Brain microvascular endothelial cell (primary cell): ENCODE results near the gene NGEF.
"Not testable (repeated sequence)": the region's sequence is repeated elsewhere in the genome, so short reads cannot be mapped to it uniquely, and the experiment has no call there.

Source experiments
- DNase-seq: peaks from one replicate; pipeline ENCODE4 v3.0.0-alpha.2; 2020
- H3K27ac ChIP-seq: fragments of 250-450 bp; sonication (Bioruptor Pico); 2 replicates; pipeline ENCODE4 v1.5.1; 2020; ENCODE audit warnings: mild to moderate bottlenecking, moderate library complexity
- H3K27me3 ChIP-seq: fragments of 250-450 bp; sonication (Bioruptor Pico); replicated peaks from 2 replicates; pipeline ENCODE4 v1.5.1; 2020; ENCODE audit warnings: mild to moderate bottlenecking
- H3K36me3 ChIP-seq: fragments of 250-450 bp; sonication (Bioruptor Pico); replicated peaks from 2 replicates; pipeline ENCODE4 v1.5.1; 2020; ENCODE audit warnings: mild to moderate bottlenecking
- H3K4me3 ChIP-seq: 2 replicates; pipeline ENCODE4 v1.5.1; 2011; ENCODE audit warnings: low read depth, mild to moderate bottlenecking, control low read depth, low read length, moderate library complexity
- in situ Hi-C: cut with HindIII; loops from 2 replicates; pipeline ENCODE4 v1.10.0; 2017; ENCODE audit warnings: low sequenced_read_pairs, low pct_ligation_motif_present
- TF ChIP-seq, protein P1 (sequence below): IDR thresholded peaks from 2 replicates; pipeline ENCODE4 v1.5.1; 2011; ENCODE audit warnings: low read depth, mild to moderate bottlenecking, moderate library complexity, low read length, control low read depth, inconsistent platforms; ENCODE audit errors: missing control alignments

The NGEF gene

GRCh38 chr2:233021771-233022170 is 8.7 kb upstream of the NGEF start:
- Histone ChIP-seq H3K4me3 (no peak overlapping the region), H3K27me3 (no peaks in the 10 kb centered on the region), H3K27ac (no peak overlapping the region), H3K36me3 (no peaks in the 10 kb centered on the region)
- DNase-seq, result peak; percentile 16
- in situ Hi-C loops, result no loop called here
- TF ChIP-seq, protein P1, sequence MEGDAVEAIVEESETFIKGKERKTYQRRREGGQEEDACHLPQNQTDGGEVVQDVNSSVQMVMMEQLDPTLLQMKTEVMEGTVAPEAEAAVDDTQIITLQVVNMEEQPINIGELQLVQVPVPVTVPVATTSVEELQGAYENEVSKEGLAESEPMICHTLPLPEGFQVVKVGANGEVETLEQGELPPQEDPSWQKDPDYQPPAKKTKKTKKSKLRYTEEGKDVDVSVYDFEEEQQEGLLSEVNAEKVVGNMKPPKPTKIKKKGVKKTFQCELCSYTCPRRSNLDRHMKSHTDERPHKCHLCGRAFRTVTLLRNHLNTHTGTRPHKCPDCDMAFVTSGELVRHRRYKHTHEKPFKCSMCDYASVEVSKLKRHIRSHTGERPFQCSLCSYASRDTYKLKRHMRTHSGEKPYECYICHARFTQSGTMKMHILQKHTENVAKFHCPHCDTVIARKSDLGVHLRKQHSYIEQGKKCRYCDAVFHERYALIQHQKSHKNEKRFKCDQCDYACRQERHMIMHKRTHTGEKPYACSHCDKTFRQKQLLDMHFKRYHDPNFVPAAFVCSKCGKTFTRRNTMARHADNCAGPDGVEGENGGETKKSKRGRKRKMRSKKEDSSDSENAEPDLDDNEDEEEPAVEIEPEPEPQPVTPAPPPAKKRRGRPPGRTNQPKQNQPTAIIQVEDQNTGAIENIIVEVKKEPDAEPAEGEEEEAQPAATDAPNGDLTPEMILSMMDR, result no peak

- Histone ChIP-seq H3K36me3 (no peaks in the 10 kb centered on the region), H3K4me3 (no peak overlapping the region), H3K27ac (no peak overlapping the region), H3K27me3 (no peaks in the 10 kb centered on the region)
- TF ChIP-seq, protein P1, result no peak
- in situ Hi-C loops, result no loop called here
- no peak for DNase-seq
These were observed 7.4 kb upstream of the NGEF start for GRCh38 chr2:233020454-233020853.

DNA sequence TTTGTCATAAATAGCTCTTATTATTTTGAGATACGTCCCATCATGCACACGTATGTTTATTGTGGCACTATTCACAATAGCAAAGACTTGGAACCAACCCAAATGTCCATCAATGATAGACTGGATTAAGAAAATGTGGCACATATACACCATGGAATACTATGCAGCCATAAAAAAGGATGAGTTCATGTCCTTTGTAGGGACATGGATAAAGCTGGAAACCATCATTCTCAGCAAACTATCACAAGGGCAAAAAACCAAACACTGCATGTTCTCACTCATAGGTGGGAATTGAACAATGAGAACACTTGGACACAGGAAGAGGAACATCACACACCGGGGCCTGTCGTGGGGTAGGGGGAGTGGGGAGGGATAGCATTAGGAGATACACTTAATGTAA is 6.6 kb upstream of the NGEF start:
- DNase-seq, H3K36me3 ChIP-seq, H3K4me3 ChIP-seq, H3K27me3 ChIP-seq, in situ Hi-C loops, H3K27ac ChIP-seq: not testable (repeated sequence)

GRCh38 chr2:233017947-233018346 is 4.9 kb upstream of the NGEF start:
- no peak for DNase-seq
- Histone ChIP-seq H3K4me3 (no peak overlapping the region), H3K27ac (no peak overlapping the region), H3K36me3 (no peaks in the 10 kb centered on the region), H3K27me3 (no peaks in the 10 kb centered on the region)
- in situ Hi-C loops, result no loop called here
- TF ChIP-seq, protein P1, result no peak

DNA sequence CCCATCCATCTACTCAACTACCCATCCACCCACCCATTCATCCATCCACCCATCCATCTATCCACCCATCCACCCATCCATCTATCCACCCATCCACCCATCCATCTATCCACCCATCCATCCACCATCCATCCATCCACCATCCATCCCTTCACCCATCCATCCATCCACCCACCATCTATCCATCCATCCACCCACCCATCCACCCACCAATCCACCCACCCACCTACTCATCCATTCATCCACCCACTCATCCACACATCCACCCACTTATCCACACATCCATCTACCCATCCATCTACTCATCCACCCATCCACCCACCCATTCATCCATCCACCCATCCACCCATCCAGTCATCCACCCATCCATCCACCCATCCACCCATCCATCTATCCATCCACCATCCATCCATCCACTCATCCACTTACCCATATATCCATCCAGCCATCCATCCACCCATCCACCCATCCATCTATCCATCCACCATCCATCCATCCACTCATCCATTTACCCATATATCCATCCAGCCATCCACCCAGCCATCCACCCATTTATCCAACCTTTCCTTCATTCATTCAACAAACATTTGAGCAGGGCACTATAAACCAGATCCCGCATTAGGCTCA is 2.1 kb upstream of the NGEF start:
- Histone ChIP-seq H3K4me3 (no peak overlapping the region), H3K27me3 (no peaks in the 10 kb centered on the region), H3K27ac (no peak overlapping the region), H3K36me3 (no peaks in the 10 kb centered on the region)
- TF ChIP-seq, protein P1, result no peak
- DNase-seq, result no peak
- in situ Hi-C loops, result no loop called here

GRCh38 chr2:233013650-233014049 is 594 bp upstream of the NGEF start:
- Histone ChIP-seq H3K4me3 (no peak overlapping the region), H3K27ac (no peak overlapping the region), H3K36me3 (no peaks in the 10 kb centered on the region), H3K27me3 (no peaks in the 10 kb centered on the region)
- in situ Hi-C loops, result no loop called here
- TF ChIP-seq, protein P1, result no peak
- DNase-seq, result no peak
